Measurements from ENCODE around the gene CXCL12.

Gene CXCL12

GRCh38 chr10:44385026-44385695 lies at the start of gene CXCL12:
TSS of gene CXCL12 (minus strand) at chr10:44385097. CDS start at chr10:44385005, 92 bp downstream.
- DNase-seq: no peak

- DNase-seq: no peak
These were observed 42.6 kb upstream of the CXCL12 start for GRCh38 chr10:44427479-44427878.

- DNase-seq: no peak
These were observed 42.1 kb upstream of the CXCL12 start for GRCh38 chr10:44427037-44427436.

GRCh38 chr10:44426247-44427034 lies 41.5 kb upstream of the CXCL12 start:
- DNase-seq: no peak

GRCh38 chr10:44425466-44425865 lies 40.6 kb upstream of the CXCL12 start:
- DNase-seq: no peak

- no peak for DNase-seq
These were observed 40.1 kb upstream of the CXCL12 start for GRCh38 chr10:44424957-44425356.

GRCh38 chr10:44424298-44424697 lies 39.4 kb upstream of the CXCL12 start:
- no peak for DNase-seq

- no peak for DNase-seq
These were observed 37.7 kb upstream of the CXCL12 start for GRCh38 chr10:44422570-44423101.

GRCh38 chr10:44422153-44422552 lies 37.3 kb upstream of the CXCL12 start:
- DNase-seq: no peak

- no peak for DNase-seq
These were observed 35.1 kb upstream of the CXCL12 start for GRCh38 chr10:44419790-44420549.

GRCh38 chr10:44418637-44419036 lies 33.7 kb upstream of the CXCL12 start:
- no peak for DNase-seq

- no peak for DNase-seq
These were observed 32.9 kb upstream of the CXCL12 start for GRCh38 chr10:44417761-44418160.

GRCh38 chr10:44416936-44417335 lies 32.0 kb upstream of the CXCL12 start:
- no peak for DNase-seq

- no peak for DNase-seq
These were observed 31.3 kb upstream of the CXCL12 start for GRCh38 chr10:44416021-44416771.

- DNase-seq: no peak
These were observed 30.2 kb upstream of the CXCL12 start for GRCh38 chr10:44415121-44415520.

- no peak for DNase-seq
These were observed 28.5 kb upstream of the CXCL12 start for GRCh38 chr10:44413416-44413815.

GRCh38 chr10:44411251-44411650 lies 26.4 kb upstream of the CXCL12 start:
- DNase-seq: no peak

- no peak for DNase-seq
These were observed 20.0 kb upstream of the CXCL12 start for GRCh38 chr10:44404741-44405437.

GRCh38 chr10:44402465-44403195 lies 17.7 kb upstream of the CXCL12 start:
- no peak for DNase-seq

GRCh38 chr10:44400541-44400940 lies 15.6 kb upstream of the CXCL12 start:
- no peak for DNase-seq

Measured in bone marrow (tissue), 2 donors.